GM23338 (cell line): ENCODE results near the gene ZNF48. TPM values are rescaled to one million over a fixed set of nuclear protein-coding genes. Genes with fewer than 3 reads are reported as not detected.

Source experiments
- ATAC-seq: fragments of 200-7000 bp; cut with Tn5 transposase; 3 replicates; pipeline ENCODE4 v1.9.1; 2020
- DNase-seq: peaks from one replicate; pipeline ENCODE4 v3.0.0-alpha.2; 2015; ENCODE audit warnings: low spot score
- H2AFZ ChIP-seq: fragments of 200-600 bp; sonication (generic); 2 replicates; pipeline ENCODE4 v1.8.0; 2016; ENCODE audit warnings: antibody characterized with exemption, mild to moderate bottlenecking, moderate library complexity
- H3F3A ChIP-seq: fragments of 200-600 bp; sonication (generic); replicated peaks from 2 replicates; pipeline ENCODE4 v1.8.0; 2017; ENCODE audit warnings: antibody characterized with exemption, mixed run types, low read depth
- H3K27ac ChIP-seq: fragments of 200-600 bp; sonication (generic); 2 replicates; pipeline ENCODE4 v1.6.1; 2016; ENCODE audit warnings: low read depth
- H3K27me3 ChIP-seq: fragments of 200-600 bp; sonication (generic); 2 replicates; pipeline ENCODE4 v1.8.0; 2016; ENCODE audit warnings: mild to moderate bottlenecking, mixed run types, moderate library complexity; ENCODE audit not compliant: insufficient read depth
- H3K36me3 ChIP-seq: fragments of 200-600 bp; sonication (generic); 2 replicates; pipeline ENCODE4 v1.8.0; 2016; ENCODE audit warnings: mild to moderate bottlenecking; ENCODE audit not compliant: insufficient read depth
- H3K4me1 ChIP-seq: fragments of 200-600 bp; sonication (generic); 2 replicates; pipeline ENCODE4 v1.8.0; 2016; ENCODE audit warnings: mild to moderate bottlenecking, moderate library complexity; ENCODE audit not compliant: insufficient read depth
- H3K4me2 ChIP-seq: fragments of 200-600 bp; sonication (generic); 2 replicates; pipeline ENCODE4 v1.7.1; 2017; ENCODE audit warnings: mixed run types
- H3K4me3 ChIP-seq: fragments of 200-600 bp; sonication (generic); 2 replicates; pipeline ENCODE4 v1.6.1; 2016; ENCODE audit warnings: mixed run types
- H3K79me2 ChIP-seq: fragments of 200-600 bp; sonication (generic); replicated peaks from 2 replicates; pipeline ENCODE4 v1.8.0; 2017; ENCODE audit warnings: mild to moderate bottlenecking; ENCODE audit not compliant: insufficient read depth
- H3K9me2 ChIP-seq: fragments of 200-600 bp; sonication (generic); 2 replicates; pipeline ENCODE4 v1.8.0; 2017; ENCODE audit not compliant: insufficient read depth
- H4K20me1 ChIP-seq: fragments of 200-600 bp; sonication (generic); replicated peaks from 2 replicates; pipeline ENCODE4 v1.8.0; 2017; ENCODE audit warnings: mild to moderate bottlenecking; ENCODE audit not compliant: insufficient read depth
- H3K27ac Mint-ChIP-seq: 2 replicates; pipeline ENCODE4 v1.8.0; 2020; ENCODE audit warnings: inconsistent platforms, mild to moderate bottlenecking, moderate library complexity, mixed read lengths
- H3K27me3 Mint-ChIP-seq: 3 replicates; pipeline ENCODE4 v1.8.0; 2022; ENCODE audit warnings: low read depth, mild to moderate bottlenecking, moderate library complexity, mixed read lengths, inconsistent platforms; ENCODE audit not compliant: insufficient read depth, poor library complexity
- H3K36me3 Mint-ChIP-seq: 3 replicates; pipeline ENCODE4 v1.8.0; 2021; ENCODE audit warnings: low read depth, mild to moderate bottlenecking, inconsistent platforms, moderate library complexity, mixed read lengths
- H3K4me1 Mint-ChIP-seq: 3 replicates; pipeline ENCODE4 v1.8.0; 2020; ENCODE audit warnings: mild to moderate bottlenecking, inconsistent platforms, mixed read lengths
- H3K4me3 Mint-ChIP-seq: 3 replicates; pipeline ENCODE4 v1.8.0; 2021; ENCODE audit warnings: moderate library complexity, mild to moderate bottlenecking, inconsistent platforms, mixed read lengths
- H3K9me3 Mint-ChIP-seq: 3 replicates; pipeline ENCODE4 v1.8.0; 2020; ENCODE audit warnings: moderate library complexity, mild to moderate bottlenecking, inconsistent platforms, mixed read lengths
- CREB1 ChIP-seq: fragments of 250-450 bp; sonication (Bioruptor Pico); IDR thresholded peaks from 2 replicates; pipeline ENCODE4 v1.5.0; 2020; ENCODE audit warnings: low read depth, mild to moderate bottlenecking, moderate library complexity
- CTCF ChIP-seq, 2 experiments: fragments of 200-600 bp in 1 of 2; sonication (generic) in 1 of 2; conservative IDR thresholded peaks; 2 replicates each; pipeline versions ENCODE4 v1.5.1 to v1.6.1; 2016 to 2017; ENCODE audit warnings: antibody characterized with exemption in 2 of 2, low read depth in 2 of 2, mild to moderate bottlenecking in 2 of 2, moderate library complexity in 1 of 2
- EZH2 ChIP-seq: fragments of 200-600 bp; sonication (generic); IDR thresholded peaks from one replicate; pipeline ENCODE4 v1.8.0; 2017; ENCODE audit warnings: antibody characterized with exemption, mild to moderate bottlenecking, low read depth; ENCODE audit not compliant: unreplicated experiment
- EZH2phosphoT487 ChIP-seq: fragments of 200-600 bp; sonication (generic); IDR thresholded peaks from one replicate; pipeline ENCODE4 v1.8.1; 2018; ENCODE audit warnings: antibody characterized with exemption; ENCODE audit not compliant: unreplicated experiment
- JUNB ChIP-seq: IDR thresholded peaks from one replicate; pipeline ENCODE4 v1.6.1; 2016; ENCODE audit warnings: antibody characterized with exemption; ENCODE audit not compliant: unreplicated experiment
- NANOG ChIP-seq: IDR thresholded peaks from 2 replicates; pipeline ENCODE4 v1.6.1; 2016; ENCODE audit warnings: antibody characterized with exemption, borderline replicate concordance
- POLR2AphosphoS5 ChIP-seq: IDR thresholded peaks from 2 replicates; pipeline ENCODE4 v1.6.1; 2016; ENCODE audit warnings: antibody characterized with exemption, low read depth
- STAT1 ChIP-seq: IDR thresholded peaks from one replicate; pipeline ENCODE4 v1.6.1; 2016; ENCODE audit warnings: antibody characterized with exemption; ENCODE audit not compliant: unreplicated experiment
- ZNF114 ChIP-seq: fragments of 250-450 bp; sonication (Bioruptor Pico); IDR thresholded peaks from 2 replicates; pipeline ENCODE4 v1.5.0; 2020; ENCODE audit warnings: mild to moderate bottlenecking, moderate library complexity
- ZNF331 ChIP-seq: fragments of 250-450 bp; sonication (Bioruptor Pico); IDR thresholded peaks from 2 replicates; pipeline ENCODE4 v1.5.0; 2020; ENCODE audit warnings: low read depth, mild to moderate bottlenecking, moderate library complexity
- ZNF462 ChIP-seq: fragments of 250-450 bp; sonication (Bioruptor Pico); IDR thresholded peaks from 2 replicates; pipeline ENCODE4 v1.5.0; 2020; ENCODE audit warnings: mild to moderate bottlenecking, moderate library complexity
- polyA plus RNA-seq: library from polyadenylated mRNA; unstranded; fragments of >200 nt; fragmentation: Nextera tagmentation; extraction: Ambion mirVana; gene quantifications from 2 replicates; pipeline ENCODE4 v1.2.1, GENCODE V29; 2016
- total RNA-seq: library from RNA; depleted of rRNA; stranded (reverse); fragments of >200 nt; shearing (Covaris generic); gene quantifications from 2 replicates; pipeline ENCODE4 v1.2.3, GENCODE V29; 2014
- TF ChIP-seq, protein P1 (sequence below): IDR thresholded peaks from one replicate; pipeline ENCODE4 v1.6.1; 2018; ENCODE audit warnings: antibody characterized with exemption; ENCODE audit not compliant: unreplicated experiment
- TF ChIP-seq, protein P2 (sequence below): IDR thresholded peaks from 2 replicates; pipeline ENCODE4 v1.6.1; 2016; ENCODE audit warnings: antibody characterized with exemption

Gene ZNF48
- total and polyA plus RNA-seq, 2 experiments from 2014 or later = 4.8 to 44.3 TPM

- H4K20me1 ChIP-seq = peaks cover 14% of the 10 kb centered on the region
- Mint-ChIP-seq H3K27ac (no peak overlapping the region), H3K36me3 (peaks cover 24% of the 10 kb centered on the region), H3K4me1 (peaks cover 27% of the 10 kb centered on the region), H3K27me3 (peaks cover 11% of the 10 kb centered on the region), H3K4me3 (no peak overlapping the region), H3K9me3 (no peaks in the 10 kb centered on the region; the same call in 1 of the 3 replicates)
- no peak overlapping the region for H3K4me3 ChIP-seq
- TF ChIP-seq, protein P1, sequence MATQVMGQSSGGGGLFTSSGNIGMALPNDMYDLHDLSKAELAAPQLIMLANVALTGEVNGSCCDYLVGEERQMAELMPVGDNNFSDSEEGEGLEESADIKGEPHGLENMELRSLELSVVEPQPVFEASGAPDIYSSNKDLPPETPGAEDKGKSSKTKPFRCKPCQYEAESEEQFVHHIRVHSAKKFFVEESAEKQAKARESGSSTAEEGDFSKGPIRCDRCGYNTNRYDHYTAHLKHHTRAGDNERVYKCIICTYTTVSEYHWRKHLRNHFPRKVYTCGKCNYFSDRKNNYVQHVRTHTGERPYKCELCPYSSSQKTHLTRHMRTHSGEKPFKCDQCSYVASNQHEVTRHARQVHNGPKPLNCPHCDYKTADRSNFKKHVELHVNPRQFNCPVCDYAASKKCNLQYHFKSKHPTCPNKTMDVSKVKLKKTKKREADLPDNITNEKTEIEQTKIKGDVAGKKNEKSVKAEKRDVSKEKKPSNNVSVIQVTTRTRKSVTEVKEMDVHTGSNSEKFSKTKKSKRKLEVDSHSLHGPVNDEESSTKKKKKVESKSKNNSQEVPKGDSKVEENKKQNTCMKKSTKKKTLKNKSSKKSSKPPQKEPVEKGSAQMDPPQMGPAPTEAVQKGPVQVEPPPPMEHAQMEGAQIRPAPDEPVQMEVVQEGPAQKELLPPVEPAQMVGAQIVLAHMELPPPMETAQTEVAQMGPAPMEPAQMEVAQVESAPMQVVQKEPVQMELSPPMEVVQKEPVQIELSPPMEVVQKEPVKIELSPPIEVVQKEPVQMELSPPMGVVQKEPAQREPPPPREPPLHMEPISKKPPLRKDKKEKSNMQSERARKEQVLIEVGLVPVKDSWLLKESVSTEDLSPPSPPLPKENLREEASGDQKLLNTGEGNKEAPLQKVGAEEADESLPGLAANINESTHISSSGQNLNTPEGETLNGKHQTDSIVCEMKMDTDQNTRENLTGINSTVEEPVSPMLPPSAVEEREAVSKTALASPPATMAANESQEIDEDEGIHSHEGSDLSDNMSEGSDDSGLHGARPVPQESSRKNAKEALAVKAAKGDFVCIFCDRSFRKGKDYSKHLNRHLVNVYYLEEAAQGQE = no peak
- TF ChIP-seq, protein P2, sequence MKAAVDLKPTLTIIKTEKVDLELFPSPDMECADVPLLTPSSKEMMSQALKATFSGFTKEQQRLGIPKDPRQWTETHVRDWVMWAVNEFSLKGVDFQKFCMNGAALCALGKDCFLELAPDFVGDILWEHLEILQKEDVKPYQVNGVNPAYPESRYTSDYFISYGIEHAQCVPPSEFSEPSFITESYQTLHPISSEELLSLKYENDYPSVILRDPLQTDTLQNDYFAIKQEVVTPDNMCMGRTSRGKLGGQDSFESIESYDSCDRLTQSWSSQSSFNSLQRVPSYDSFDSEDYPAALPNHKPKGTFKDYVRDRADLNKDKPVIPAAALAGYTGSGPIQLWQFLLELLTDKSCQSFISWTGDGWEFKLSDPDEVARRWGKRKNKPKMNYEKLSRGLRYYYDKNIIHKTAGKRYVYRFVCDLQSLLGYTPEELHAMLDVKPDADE = no peak
- TF ChIP-seq JUNB = no peak
- TF ChIP-seq CTCF (conservative IDR thresholded peaks at IDR 0.05; ENCODE audit: low read depth in 2 of 2) = no peak
- TF ChIP-seq EZH2 = no peak
- no peak for TF ChIP-seq POLR2AphosphoS5
- TF ChIP-seq EZH2phosphoT487 = no peak
- no peak for TF ChIP-seq ZNF462 (CRISPR knock-in tag)
- no peak for TF ChIP-seq ZNF331 (CRISPR knock-in tag)
- TF ChIP-seq CREB1 (CRISPR knock-in tag) = no peak
- TF ChIP-seq NANOG = no peak
- no peak for TF ChIP-seq ZNF114 (CRISPR knock-in tag)
- TF ChIP-seq STAT1 = no peak
- no peaks in the 10 kb centered on the region for H3K9me2 ChIP-seq
- no peaks in the 10 kb centered on the region for H3K27me3 ChIP-seq
- H3K36me3 ChIP-seq = no peaks in the 10 kb centered on the region
- peaks cover 11% of the 10 kb centered on the region for H3K4me1 ChIP-seq
- DNase-seq (no peak), ATAC-seq (no peak)
- H3K79me2 ChIP-seq = peaks cover 40% of the 10 kb centered on the region
- no peak overlapping the region for H3K27ac ChIP-seq
- no peak overlapping the region for H3K4me2 ChIP-seq
- H2AFZ ChIP-seq = no peak overlapping the region
- no peaks in the 10 kb centered on the region for H3F3A ChIP-seq
Observed at GRCh38 chr16:30365200-30365599, 30.0 kb upstream of the ZNF48 start.
